K562 (cell line): ENCODE results near the gene FCRLA. TPM values are rescaled to one million over a fixed set of nuclear protein-coding genes. Genes with fewer than 3 reads are reported as not detected.
A peak's percentile ranks its signal among the peaks of the same experiment; 100 is the strongest.

Experiments used
- AFF4 ChIP-seq: sonication (generic); formaldehyde crosslinking; IDR thresholded peaks from 2 replicates; pipeline ENCODE4 v1.8.0; 2023; ENCODE audit warnings: mild to moderate bottlenecking, missing genetic modification reagents
- ARID2 ChIP-seq: fragments of 450-650 bp; IDR thresholded peaks from 2 replicates; pipeline ENCODE4 v1.6.1; 2017; ENCODE audit warnings: antibody characterized with exemption, mild to moderate bottlenecking
- ARID3B ChIP-seq: fragments of 250-450 bp; sonication (Bioruptor Pico); IDR thresholded peaks from 2 replicates; pipeline ENCODE4 v1.4.0; 2020; ENCODE audit warnings: borderline replicate concordance
- BRD4 ChIP-seq: fragments of 200-600 bp; sonication (generic); IDR thresholded peaks from 2 replicates; pipeline ENCODE4 v1.6.1; 2017; ENCODE audit warnings: inconsistent platforms
- CBX2 ChIP-seq: fragments of 200-600 bp; sonication (generic); IDR thresholded peaks from one replicate; pipeline ENCODE4 v1.6.1; 2012; ENCODE audit warnings: mild to moderate bottlenecking, low read length, inconsistent platforms; ENCODE audit not compliant: insufficient read depth, poor library complexity, severe bottlenecking
- CBX5 ChIP-seq: IDR thresholded peaks from 2 replicates; pipeline ENCODE4 v1.6.1; 2014; ENCODE audit warnings: low read depth, borderline replicate concordance
- EHMT2 ChIP-seq: fragments of 450-650 bp; IDR thresholded peaks from 2 replicates; pipeline ENCODE4 v1.6.1; 2018; ENCODE audit warnings: antibody characterized with exemption
- ELF1 ChIP-seq: fragments of 200-800 bp; sonication (Bioruptor generic); IDR thresholded peaks from 2 replicates; pipeline ENCODE4 v1.6.1; 2016; ENCODE audit warnings: missing genetic modification characterization, missing compliant biosample characterization
- FOXA3 ChIP-seq, 2 experiments: fragments of 450-650 bp in 1 of 2; sonication (generic) in 1 of 2; formaldehyde crosslinking; IDR thresholded peaks in 1 of 2; conservative IDR thresholded peaks in 1 of 2; 2 replicates each; pipeline versions ENCODE4 v1.4.0 to v1.8.0; 2020 to 2022; ENCODE audit warnings: mild to moderate bottlenecking in 2 of 2, missing genetic modification reagents in 1 of 2
- GABPA ChIP-seq: fragments of 200-800 bp; sonication (Bioruptor generic); conservative IDR thresholded peaks from 2 replicates; pipeline ENCODE4 v1.6.1; 2016; ENCODE audit warnings: low read depth, missing genetic modification characterization, missing compliant biosample characterization
- KDM2B ChIP-seq: fragments of 250-450 bp; sonication (Bioruptor Pico); IDR thresholded peaks from 2 replicates; pipeline ENCODE4 v1.8.0; 2021; ENCODE audit warnings: mild to moderate bottlenecking, moderate library complexity
- KLF16 ChIP-seq: IDR thresholded peaks from 2 replicates; pipeline ENCODE4 v1.6.1; 2016; ENCODE audit warnings: antibody characterized with exemption
- LEF1 ChIP-seq: fragments of 450-650 bp; IDR thresholded peaks from 2 replicates; pipeline ENCODE4 v1.6.1; 2016; ENCODE audit warnings: mild to moderate bottlenecking
- MLX ChIP-seq, 2 experiments: fragments of 450-650 bp in 1 of 2; sonication (generic) in 1 of 2; formaldehyde crosslinking; conservative IDR thresholded peaks; 2 replicates each; pipeline versions ENCODE4 v1.4.0 to v1.8.1; 2020 to 2022; ENCODE audit warnings: mild to moderate bottlenecking in 1 of 2, missing genetic modification reagents in 1 of 2
- MTF1 ChIP-seq: fragments of 250-450 bp; sonication (Bioruptor Pico); IDR thresholded peaks from 2 replicates; pipeline ENCODE4 v1.9.0; 2021; ENCODE audit warnings: moderate library complexity, mild to moderate bottlenecking, inconsistent platforms, borderline replicate concordance
- NFATC3 ChIP-seq: fragments of 450-650 bp; IDR thresholded peaks from 2 replicates; pipeline ENCODE4 v1.6.1; 2017; ENCODE audit warnings: mild to moderate bottlenecking
- RBM39 ChIP-seq: fragments of 200-400 bp; formaldehyde crosslinking; optimal IDR thresholded peaks from 2 replicates; pipeline ENCODE3; 2018; ENCODE audit warnings: low read depth, low read length
- RFX1 ChIP-seq: fragments of 450-650 bp; IDR thresholded peaks from 2 replicates; pipeline ENCODE4 v1.6.1; 2016; ENCODE audit warnings: mild to moderate bottlenecking, moderate library complexity
- TOE1 ChIP-seq, 2 experiments: fragments of 450-650 bp in 1 of 2; sonication (generic) in 1 of 2; formaldehyde crosslinking in 1 of 2; IDR thresholded peaks; 2 replicates each; pipeline versions ENCODE4 v1.7.1 to v1.8.0; 2016 to 2022; ENCODE audit warnings: borderline replicate concordance in 2 of 2, mild to moderate bottlenecking in 2 of 2, antibody characterized with exemption in 1 of 2, inconsistent platforms in 1 of 2, low read depth in 1 of 2, missing genetic modification reagents in 1 of 2, moderate library complexity in 1 of 2
- ZBTB17 ChIP-seq: fragments of 450-650 bp; formaldehyde crosslinking; IDR thresholded peaks from 2 replicates; pipeline ENCODE4 v1.4.0; 2020; ENCODE audit warnings: mild to moderate bottlenecking
- ZKSCAN3 ChIP-seq: fragments of 250-450 bp; sonication (Bioruptor Pico); IDR thresholded peaks from 2 replicates; pipeline ENCODE4 v1.4.0; 2020
- ZNF695 ChIP-seq: fragments of 450-650 bp; formaldehyde crosslinking; IDR thresholded peaks from 2 replicates; pipeline ENCODE4 v1.4.0; 2020; ENCODE audit warnings: mild to moderate bottlenecking, moderate library complexity
- polyA plus RNA-seq, 8 experiments: library from polyadenylated mRNA; depleted of rRNA in 4 of 8; stranded (reverse) in 5 of 8; unstranded in 3 of 8; fragments of >200 nt; fragmentation: Nextera tagmentation in 2 of 8; fragmentation: Illumina TruSeq in 1 of 8; extraction: Ambion mirVana in 2 of 8; extraction: Trizol in 1 of 8; gene quantifications; 2 replicates each; pipeline versions ENCODE4 v1.2.1 to v1.2.3, GENCODE V29; 2011 to 2014; ENCODE audit warnings: inconsistent platforms in 1 of 8, missing spikeins in 1 of 8
- total RNA-seq, 7 experiments: library from RNA; depleted of rRNA in 6 of 7; stranded (reverse); fragments of >200 nt in 6 of 7; fragmentation: Illumina TruSeq in 2 of 7; extraction: Trizol in 2 of 7; gene quantifications; 2 replicates each; pipeline versions ENCODE4 v1.2.1 to v1.2.3, GENCODE V29; 2011 to 2021; ENCODE audit warnings: low replicate concordance in 1 of 7

Gene FCRLA
- total and polyA plus RNA-seq, 9 of the 15 experiments (the other 6 are each of a cell fraction or from before 2014, with no cell fraction given) = 0.09 to 0.84 (median 0.44) TPM

- TF ChIP-seq ARID2 (no peak), ELF1 (tag) (peak; percentile 67), MLX (CRISPR knock-in tag; conservative IDR thresholded peaks at IDR 0.05) (0 out of 4 replicates have a peak, but pooled peaks of 1 of the 2 experiments have one; percentile 78), ZNF695 (CRISPR knock-in tag) (no peak), KDM2B (CRISPR knock-in tag) (no peak), BRD4 (peak; percentile 67; the same call in 1 of the 2 replicates), ARID3B (CRISPR knock-in tag) (no peak), TOE1 (IDR thresholded peaks at IDR 0.05; ENCODE audit: borderline replicate concordance) (no peak; the same call in 1 of the 2 replicates), TOE1 (CRISPR knock-in tag; IDR thresholded peaks at IDR 0.05; ENCODE audit: borderline replicate concordance, low read depth) (0 out of 2 replicates have a peak, but pooled peaks have one; percentile 17), MTF1 (CRISPR knock-in tag) (no peak), LEF1 (0 out of 2 replicates have a peak, but pooled peaks have one; percentile 12), EHMT2 (peak; percentile 21; the same call in 1 of the 2 replicates), RBM39 (no peak), ZKSCAN3 (no peak), CBX5 (no peak), GABPA (tag) (peak; percentile 83), FOXA3 (CRISPR knock-in tag; conservative IDR thresholded peaks at IDR 0.05 in 1 of 2, IDR thresholded peaks at IDR 0.05 in 1 of 2) (no peak), ZBTB17 (peak; percentile 52; the same call in 1 of the 2 replicates), CBX2 (no peak), RFX1 (no peak), KLF16 (0 out of 2 replicates have a peak, but pooled peaks have one; percentile 19), NFATC3 (no peak), AFF4 (CRISPR knock-in tag) (peak; percentile 90)
Observed at GRCh38 chr1:161749509-161750407, 42.7 kb downstream of the FCRLA start, which contains the start of gene DUSP12 (continued).
